Hematopoietic multipotent progenitor cell treated with erythropoietin and hydrocortisone succinate and interleukin-3 and kit ligand, for 6 days (in vitro differentiated cells): ENCODE data around the gene CYSLTR2.

Source experiments
- DNase-seq: peaks from one replicate; pipeline ENCODE4 v3.0.0-alpha.2; 2015

Gene CYSLTR2, protein sequence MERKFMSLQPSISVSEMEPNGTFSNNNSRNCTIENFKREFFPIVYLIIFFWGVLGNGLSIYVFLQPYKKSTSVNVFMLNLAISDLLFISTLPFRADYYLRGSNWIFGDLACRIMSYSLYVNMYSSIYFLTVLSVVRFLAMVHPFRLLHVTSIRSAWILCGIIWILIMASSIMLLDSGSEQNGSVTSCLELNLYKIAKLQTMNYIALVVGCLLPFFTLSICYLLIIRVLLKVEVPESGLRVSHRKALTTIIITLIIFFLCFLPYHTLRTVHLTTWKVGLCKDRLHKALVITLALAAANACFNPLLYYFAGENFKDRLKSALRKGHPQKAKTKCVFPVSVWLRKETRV

GRCh38 chr13:48653472-48653939, at the start of gene CYSLTR2:
Gene CYSLTR2 (plus strand): TSS chr13:48653929. CDS start chr13:48706818, 52,889 bp downstream.
- DNase-seq = peak; percentile 76

DNA sequence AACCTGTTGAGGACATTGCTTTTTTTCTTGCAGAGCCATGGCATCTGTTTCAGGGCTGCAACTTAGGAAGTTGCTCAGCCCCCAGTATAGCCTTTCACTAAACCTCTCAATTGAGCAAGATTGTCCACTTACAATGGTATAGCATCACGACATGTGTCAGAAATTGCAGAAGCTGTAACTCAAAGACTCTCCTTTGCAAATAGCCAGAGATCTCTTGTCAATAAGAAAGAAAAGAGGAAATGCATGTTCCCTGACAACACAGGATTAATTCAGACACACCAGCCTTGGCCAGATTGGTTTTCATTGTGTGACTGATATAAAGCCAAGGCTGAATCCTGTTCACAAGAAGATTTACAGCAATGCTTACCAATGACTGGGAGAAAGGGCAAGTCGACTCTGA, 38.7 kb upstream of the CYSLTR2 start:
- DNase-seq = peak; percentile 67

DNA sequence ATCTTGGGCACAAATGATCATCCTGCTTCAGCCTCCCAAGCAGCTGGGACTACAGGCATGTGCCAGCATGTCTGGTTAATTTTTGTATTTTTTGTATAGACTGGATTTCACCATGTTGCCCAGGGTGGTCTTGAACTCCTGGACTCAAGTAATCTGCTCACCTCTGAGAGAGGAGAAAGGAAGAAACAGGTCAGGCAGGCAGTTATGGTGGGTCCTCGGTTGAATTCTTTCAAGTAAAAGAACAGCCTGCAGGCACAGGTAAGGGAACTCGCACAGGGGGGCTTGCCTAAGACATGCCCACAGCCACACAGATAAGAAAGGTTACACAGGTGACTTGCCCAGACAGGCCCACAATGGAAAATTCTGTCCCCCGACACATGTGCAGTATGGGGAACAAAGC, 34.8 kb upstream of the CYSLTR2 start:
- no peak for DNase-seq

DNA sequence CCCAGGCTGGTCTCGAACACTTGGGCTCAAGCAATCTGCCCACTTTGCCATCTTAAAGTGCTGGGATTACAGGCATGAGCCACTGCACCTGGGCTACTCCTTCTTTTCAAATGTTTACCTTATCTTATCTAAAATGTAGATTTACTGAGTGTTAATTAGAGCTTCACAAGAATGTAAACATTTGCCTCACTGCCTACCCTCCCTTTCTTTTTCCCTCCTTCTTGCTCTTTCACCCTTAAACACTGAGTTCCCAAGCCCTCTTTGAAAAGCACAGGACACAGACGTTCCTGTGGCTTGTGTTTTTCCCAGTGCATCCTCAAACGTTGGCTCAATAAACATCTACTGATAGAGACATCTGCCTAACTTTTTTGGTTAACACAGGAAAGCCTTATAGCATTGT, 32.7 kb upstream of the CYSLTR2 start:
- DNase-seq = no peak

GRCh38 chr13:48624016-48624415, 29.7 kb upstream of the CYSLTR2 start:
- no peak for DNase-seq

DNA sequence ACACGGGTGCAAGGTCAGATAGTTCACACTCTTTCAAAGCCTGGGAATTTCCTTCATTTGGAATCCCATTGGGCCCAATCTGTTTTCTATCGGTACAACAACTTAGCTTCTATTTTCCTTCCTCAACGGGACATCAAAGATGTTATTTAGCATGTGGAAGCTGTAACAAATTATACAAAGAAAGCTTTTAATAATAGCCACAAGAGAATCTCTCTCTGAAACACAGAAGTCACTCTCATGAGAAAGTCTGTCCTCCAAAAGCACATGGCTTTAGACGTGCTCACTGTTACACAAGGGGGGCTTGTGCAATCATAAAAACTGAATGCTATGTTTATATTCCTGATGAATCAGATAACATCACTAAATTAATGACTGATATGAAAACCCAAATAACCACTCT, 28.9 kb upstream of the CYSLTR2 start:
- peak; percentile 68 for DNase-seq

- DNase-seq = no peak
These were observed 28.2 kb upstream of the CYSLTR2 start for GRCh38 chr13:48625413-48626076.

GRCh38 chr13:48626077-48626449, 27.7 kb upstream of the CYSLTR2 start:
- DNase-seq = peak; percentile 91

DNA sequence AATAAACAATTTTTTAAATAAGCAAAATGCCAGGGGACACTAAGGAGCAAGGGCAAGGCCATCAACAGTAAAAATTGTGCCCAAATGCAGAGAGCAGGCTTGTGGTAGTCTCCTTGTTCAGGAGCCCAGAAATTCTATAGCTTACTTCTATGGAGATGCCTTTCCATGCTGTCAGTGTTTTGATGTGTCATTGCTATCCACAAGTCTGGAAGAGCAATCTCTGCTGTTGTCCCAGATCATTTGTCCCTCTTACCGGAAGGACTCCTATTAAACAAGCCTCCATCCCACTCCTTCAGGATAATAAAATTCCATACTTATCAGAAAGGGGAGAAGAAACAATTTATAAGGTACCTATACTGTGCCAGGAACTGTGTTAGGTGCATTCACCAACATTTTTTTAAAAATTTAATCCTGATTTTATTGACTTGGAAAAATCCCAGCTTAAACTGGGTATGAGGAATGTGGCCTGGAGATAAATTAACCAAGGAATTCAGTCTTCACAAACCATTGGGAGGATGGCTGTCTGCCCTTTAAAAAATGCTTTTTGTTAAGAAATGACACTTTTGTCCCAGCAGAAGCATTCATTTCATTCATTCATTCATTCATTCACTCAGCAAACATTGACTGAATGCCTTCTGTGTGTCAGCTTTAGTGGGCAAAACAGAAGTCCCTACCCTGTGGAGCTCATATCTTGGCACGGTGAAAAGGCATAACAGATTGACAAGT, 26.8 kb upstream of the CYSLTR2 start:
- DNase-seq = no peak

DNA sequence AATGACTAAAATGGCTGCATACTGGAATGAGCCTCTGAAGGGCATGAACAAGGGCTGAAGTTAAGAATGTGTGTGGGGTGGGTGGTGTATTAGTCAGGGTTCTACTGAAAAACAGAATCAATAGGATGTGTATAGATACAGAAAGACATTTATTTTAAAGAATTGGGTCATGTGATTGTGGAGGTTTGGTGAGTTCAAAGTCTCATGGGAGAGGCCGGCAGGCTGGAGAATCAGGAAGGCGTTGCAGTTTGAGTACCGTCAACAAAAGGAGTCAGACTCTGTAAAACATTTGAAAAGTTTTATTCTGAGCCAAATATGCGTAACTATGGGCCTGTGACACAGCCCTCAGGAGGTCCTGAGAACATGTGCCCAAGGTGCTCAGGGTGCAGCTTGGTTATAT, 24.5 kb upstream of the CYSLTR2 start:
- DNase-seq = no peak

DNA sequence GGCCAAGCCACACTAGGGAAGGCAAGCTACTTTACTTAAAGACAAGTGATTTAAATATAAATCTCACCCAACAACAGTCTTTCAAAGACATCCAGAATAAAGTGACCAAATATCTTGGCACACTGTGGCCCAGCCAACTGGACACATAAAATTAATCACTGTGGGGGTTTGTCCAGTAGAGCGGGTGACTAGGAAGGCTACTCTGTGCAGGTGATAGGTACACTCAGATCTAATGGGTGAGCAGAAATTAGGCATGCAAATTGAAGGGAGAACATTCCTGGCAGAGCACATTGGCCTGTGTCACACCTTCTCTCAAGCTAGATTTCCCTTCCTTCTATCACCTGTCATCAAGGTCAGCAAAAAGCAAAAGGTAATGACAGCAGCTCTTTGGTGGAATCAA, 23.4 kb upstream of the CYSLTR2 start:
- no peak for DNase-seq

DNA sequence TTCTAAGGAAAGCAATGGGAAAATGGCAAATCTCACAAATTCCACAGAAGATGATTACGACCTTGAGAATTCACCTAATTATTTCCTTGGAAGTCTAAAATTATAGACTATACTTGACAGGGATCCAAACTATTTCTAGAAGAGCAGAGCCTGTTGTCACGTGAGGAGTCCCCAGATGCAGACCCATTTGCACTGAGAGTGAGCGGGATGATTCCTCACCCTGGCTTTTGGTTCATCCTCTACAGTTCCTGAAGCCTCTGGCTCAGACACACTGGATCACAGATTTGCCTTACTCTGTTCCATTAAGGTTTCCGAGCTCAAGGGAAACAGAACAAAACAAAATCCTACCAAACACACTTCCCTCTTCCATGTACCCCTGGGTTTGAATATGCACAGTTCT, 23.0 kb upstream of the CYSLTR2 start:
- DNase-seq = no peak

- no peak for DNase-seq
These were observed 22.3 kb upstream of the CYSLTR2 start for GRCh38 chr13:48631441-48631840.

- DNase-seq = no peak
These were observed 20.0 kb upstream of the CYSLTR2 start for GRCh38 chr13:48633700-48634099.

DNA sequence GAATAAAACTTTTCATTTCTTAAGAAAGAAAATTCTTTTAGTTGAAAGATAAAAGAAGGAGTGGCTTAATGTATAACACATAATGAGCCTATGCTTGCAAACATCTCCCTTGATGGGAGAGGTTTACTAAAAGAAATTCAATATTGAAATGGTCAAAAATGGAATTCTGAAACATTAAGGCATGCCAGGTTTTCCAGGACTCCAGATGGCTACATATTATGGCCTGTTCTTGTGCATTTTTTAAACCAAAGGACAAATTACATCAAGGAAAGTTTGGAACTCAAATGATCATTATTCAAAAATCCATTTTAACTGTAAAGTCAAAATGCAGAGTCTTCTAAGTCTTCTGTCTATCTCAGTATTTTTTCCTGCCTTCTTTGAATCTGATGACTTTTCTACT, 19.1 kb upstream of the CYSLTR2 start:
- DNase-seq = no peak

GRCh38 chr13:48635478-48635877, 18.3 kb upstream of the CYSLTR2 start:
- DNase-seq = no peak

DNA sequence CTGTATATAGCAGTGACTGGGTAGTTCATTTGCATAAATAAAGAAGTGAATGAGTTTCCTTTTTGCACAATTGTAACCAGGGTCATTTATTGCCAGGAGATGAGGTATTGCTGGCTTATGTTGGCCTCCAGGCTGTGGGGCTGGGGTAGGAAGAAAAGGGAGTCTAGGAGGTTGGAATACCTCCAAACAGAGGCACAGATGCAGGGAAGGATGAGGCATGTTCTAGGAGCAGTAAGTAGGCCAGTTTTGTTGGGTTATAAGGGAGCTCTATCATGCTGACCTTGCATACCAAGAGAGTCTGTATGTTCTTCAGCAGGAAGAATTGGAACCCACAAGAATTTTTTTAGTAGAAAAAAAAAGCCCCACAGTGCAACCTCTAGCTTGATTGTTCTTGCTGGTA, 17.2 kb upstream of the CYSLTR2 start:
- no peak for DNase-seq

GRCh38 chr13:48637601-48638000, 16.1 kb upstream of the CYSLTR2 start:
- no peak for DNase-seq

- DNase-seq = no peak
These were observed 13.0 kb upstream of the CYSLTR2 start for GRCh38 chr13:48640767-48641166.

GRCh38 chr13:48641404-48641803, 12.3 kb upstream of the CYSLTR2 start:
- peak; percentile 67 for DNase-seq

DNA sequence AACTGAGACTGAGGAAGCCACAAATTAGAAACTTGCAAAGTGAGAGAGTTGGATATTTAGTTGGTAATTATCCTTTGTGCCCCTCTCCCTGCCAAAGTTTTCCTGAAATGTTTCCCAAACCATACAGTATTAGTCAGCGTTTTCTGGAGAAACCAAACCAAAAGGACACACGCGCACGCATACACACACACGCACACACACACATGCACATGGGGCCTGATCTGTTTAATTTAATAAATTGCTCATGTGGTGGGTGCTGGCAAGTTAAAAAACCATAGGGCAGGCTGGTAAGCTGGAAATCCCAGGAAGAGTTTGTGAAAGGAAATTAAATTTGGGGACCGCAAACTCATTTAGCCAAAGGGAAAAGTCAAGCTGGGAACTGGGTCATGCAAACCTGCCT, 11.7 kb upstream of the CYSLTR2 start:
- DNase-seq = no peak

GRCh38 chr13:48643159-48643558, 10.6 kb upstream of the CYSLTR2 start:
- no peak for DNase-seq

DNA sequence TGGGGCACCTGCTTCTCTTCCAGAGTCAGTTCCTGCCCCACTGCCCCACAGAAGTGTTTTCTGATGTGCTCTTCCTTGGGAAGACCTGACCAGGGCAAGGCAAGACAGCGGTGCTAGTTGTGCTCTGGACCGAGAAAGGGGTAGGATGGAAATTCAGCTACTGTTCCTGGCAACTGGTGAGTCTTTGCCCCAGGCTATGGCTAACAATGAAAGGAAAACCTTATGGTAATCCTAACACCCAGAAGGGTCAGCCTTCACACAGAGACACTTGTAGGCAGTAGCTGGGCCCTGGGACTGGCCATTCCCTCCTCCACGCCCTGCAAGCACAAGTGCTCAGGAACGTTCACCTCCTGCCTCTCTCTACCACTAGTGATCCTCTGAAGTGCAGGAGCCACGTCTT, 9.6 kb upstream of the CYSLTR2 start:
- DNase-seq = no peak

- no peak for DNase-seq
These were observed 8.8 kb upstream of the CYSLTR2 start for GRCh38 chr13:48644951-48645350.
